Gastrocnemius medialis (tissue), 4 donors: ENCODE measurements around the gene CCL7. TPM values are rescaled to one million over a fixed set of nuclear protein-coding genes. Genes with fewer than 3 reads are reported as not detected.

Experiments used
- ATAC-seq, 2 donors: fragments of 150-250 bp; one replicate each; pipeline ENCODE4 v1.9.1; 2016
- DNase-seq, 2 donors: peaks; one replicate each; pipeline ENCODE4 v3.0.0-alpha.2; 2019
- H3K27ac ChIP-seq, 4 donors: fragments of 200-600 bp; sonication (generic); 1 replicate in 1 of 4; 2 replicates in 3 of 4; pipeline ENCODE4 v1.5.1; 2016 to 2018; ENCODE audit warnings: mild to moderate bottlenecking in 2 of 4, moderate library complexity in 1 of 4
- H3K27me3 ChIP-seq, 3 donors: fragments of 200-600 bp; sonication (generic) in 2 of 3; 1 replicate in 1 of 3; 2 replicates in 2 of 3; pipeline versions ENCODE4 v1.5.1 to v1.6.0; 2016 to 2019; ENCODE audit warnings: mild to moderate bottlenecking in 1 of 3, moderate library complexity in 1 of 3
- H3K36me3 ChIP-seq, 2 donors: fragments of 200-600 bp; sonication (generic) in 1 of 2; one replicate each; pipeline ENCODE4 v1.5.1; 2017 to 2018
- H3K4me1 ChIP-seq, 2 donors: fragments of 200-600 bp; sonication (generic) in 1 of 2; one replicate each; pipeline ENCODE4 v1.5.1; 2016 to 2017; ENCODE audit warnings: mild to moderate bottlenecking in 2 of 2
- H3K4me3 ChIP-seq, 4 donors: fragments of 200-600 bp; sonication (generic) in 3 of 4; 1 replicate in 1 of 4; 2 replicates in 3 of 4; pipeline ENCODE4 v1.5.1; 2016 to 2019; ENCODE audit warnings: mild to moderate bottlenecking in 2 of 4
- H3K9me3 ChIP-seq, 3 donors: fragments of 200-600 bp; sonication (generic) in 2 of 3; 1 replicate in 1 of 3; 2 replicates in 2 of 3; pipeline ENCODE4 v1.5.1; 2016 to 2019
- CTCF ChIP-seq, 5 experiments: fragments of 450-650 bp in 3 of 5; fragments of 200-600 bp in 2 of 5; sonication (generic) in 2 of 5; IDR thresholded peaks in 4 of 5; conservative IDR thresholded peaks in 1 of 5; 1 replicate in 4 of 5; 2 replicates in 1 of 5; pipeline ENCODE4 v1.5.1; 2016 to 2019; ENCODE audit warnings: antibody characterized with exemption in 5 of 5, mild to moderate bottlenecking in 3 of 5, moderate library complexity in 3 of 5
- POLR2A ChIP-seq, 2 donors: fragments of 450-650 bp; IDR thresholded peaks; one replicate each; pipeline ENCODE4 v1.6.1; 2017; ENCODE audit warnings: antibody characterized with exemption in 2 of 2, mild to moderate bottlenecking in 2 of 2, moderate library complexity in 2 of 2
- in situ Hi-C, 4 donors: fragments of 200-750 bp; cut with MboI; loops; one replicate each; pipeline versions ENCODE4 v1.15.0 to v1.8.0; 2017; ENCODE audit warnings: low sequenced_read_pairs in 4 of 4
- intact Hi-C: fragments of 100-400 bp; cut with DNase I; formaldehyde crosslinking; loops from one replicate; pipeline ENCODE4 v1.15.1; 2023; ENCODE audit warnings: low total_unique reads
- total RNA-seq, 4 donors: library from RNA; depleted of rRNA; stranded (reverse); fragments of >200 nt; gene quantifications; one replicate each; pipeline versions ENCODE4 v1.1.0 to v1.2.3, GENCODE V29; 2016

The CCL7 gene
- not detected for total RNA-seq

GRCh38 chr17:34269969-34270368, at the start of gene CCL7:
Gene CCL7 (plus strand): TSS chr17:34270221. CDS start chr17:34270291, 70 bp downstream.
- in situ Hi-C loops (no loop called here), intact Hi-C loops (no loop called here)
- no peak for ATAC-seq
- Histone ChIP-seq H3K4me3 (no peak within 1 kb of the TSS), H3K27me3 (no peaks in the 10 kb centered on the region), H3K36me3 (no peaks in the 10 kb centered on the region), H3K9me3 (no peaks in the 10 kb centered on the region), H3K27ac (no peak within 1 kb of the TSS), H3K4me1 (no peaks in the 10 kb centered on the region)
- no peak for DNase-seq
- no peak for TF ChIP-seq CTCF (IDR thresholded peaks at IDR 0.05 in 4 of 5, conservative IDR thresholded peaks at IDR 0.05 in 1 of 5)
- no peak for TF ChIP-seq POLR2A (IDR thresholded peaks at IDR 0.05)

- H3K4me1 ChIP-seq, result no peaks in the 10 kb centered on the region
Measured at GRCh38 chr17:34220752-34221395, 49.1 kb upstream of the CCL7 start.

GRCh38 chr17:34221411-34221810, 48.6 kb upstream of the CCL7 start:
- intact Hi-C loops, result no loop called here
- Histone ChIP-seq H3K27ac (no peak overlapping the region), H3K27me3 (no peaks in the 10 kb centered on the region), H3K4me1 (no peaks in the 10 kb centered on the region), H3K4me3 (no peak overlapping the region), H3K36me3 (no peaks in the 10 kb centered on the region), H3K9me3 (no peaks in the 10 kb centered on the region)
- in situ Hi-C loops, result no loop called here
- no peak for ATAC-seq
- no peak for DNase-seq
- TF ChIP-seq POLR2A (IDR thresholded peaks at IDR 0.05) (no peak), CTCF (IDR thresholded peaks at IDR 0.05 in 4 of 5, conservative IDR thresholded peaks at IDR 0.05 in 1 of 5) (no peak)

More at GRCh38 chr17:34220752-34221395, 49.1 kb upstream of the CCL7 start:
- DNase-seq (peak in 1 of 2 donors; percentile 25), ATAC-seq (no peak)
- no peak overlapping the region for H3K27ac ChIP-seq
- H3K4me3 ChIP-seq, result no peak overlapping the region
- no peaks in the 10 kb centered on the region for H3K9me3 ChIP-seq
- no peaks in the 10 kb centered on the region for H3K36me3 ChIP-seq
- H3K27me3 ChIP-seq, result no peaks in the 10 kb centered on the region
- in situ Hi-C loops (no loop called here), intact Hi-C loops (no loop called here)
- TF ChIP-seq POLR2A (IDR thresholded peaks at IDR 0.05) (no peak), CTCF (IDR thresholded peaks at IDR 0.05 in 4 of 5, conservative IDR thresholded peaks at IDR 0.05 in 1 of 5) (no peak)

- ATAC-seq (peak in 1 of 2 donors; percentile 49), DNase-seq (no peak)
- H3K27ac ChIP-seq, result no peak overlapping the region
- no peaks in the 10 kb centered on the region for H3K9me3 ChIP-seq
- no peak overlapping the region for H3K4me3 ChIP-seq
- H3K36me3 ChIP-seq, result no peaks in the 10 kb centered on the region
- intact Hi-C loops (no loop called here), in situ Hi-C loops (no loop called here)
- no peaks in the 10 kb centered on the region for H3K27me3 ChIP-seq
- no peaks in the 10 kb centered on the region for H3K4me1 ChIP-seq
- TF ChIP-seq POLR2A (IDR thresholded peaks at IDR 0.05) (no peak), CTCF (IDR thresholded peaks at IDR 0.05 in 4 of 5, conservative IDR thresholded peaks at IDR 0.05 in 1 of 5) (no peak)
Measured at GRCh38 chr17:34222722-34223497, 47.1 kb upstream of the CCL7 start.
